Neural cell (in vitro differentiated cells): ENCODE data around the gene ABRACL.

Experiments
- EZH2 ChIP-seq: fragments of 200-600, 300-800 bp; shearing (Covaris generic), sonication (generic); IDR thresholded peaks from 2 replicates; pipeline ENCODE4 v1.6.1; 2014; ENCODE audit warnings: antibody characterized with exemption, low read length, borderline replicate concordance, mild to moderate bottlenecking; ENCODE audit not compliant: insufficient read depth, poor library complexity, severe bottlenecking
- MXI1 ChIP-seq: fragments of 450-650 bp; conservative IDR thresholded peaks from 2 replicates; pipeline ENCODE4 v1.6.1; 2014; ENCODE audit warnings: antibody characterized with exemption, mild to moderate bottlenecking; ENCODE audit not compliant: poor library complexity, severe bottlenecking
- POLR2AphosphoS5 ChIP-seq: IDR thresholded peaks from 2 replicates; pipeline ENCODE4 v1.6.1; 2012
- RAD21 ChIP-seq: fragments of 450-650 bp; conservative IDR thresholded peaks from 2 replicates; pipeline ENCODE4 v1.6.1; 2014; ENCODE audit warnings: antibody characterized with exemption, mild to moderate bottlenecking, moderate library complexity
- SMC3 ChIP-seq: fragments of 450-650 bp; conservative IDR thresholded peaks from 2 replicates; pipeline ENCODE4 v1.6.1; 2014; ENCODE audit warnings: antibody characterized with exemption, mild to moderate bottlenecking, moderate library complexity; ENCODE audit not compliant: poor library complexity
- TF ChIP-seq, protein P1 (sequence below): fragments of 450-650 bp; IDR thresholded peaks from 2 replicates; pipeline ENCODE4 v1.5.1; 2014; ENCODE audit warnings: antibody characterized with exemption, mild to moderate bottlenecking, moderate library complexity; ENCODE audit not compliant: poor library complexity, severe bottlenecking
- TF ChIP-seq, protein P2 (sequence below): IDR thresholded peaks from 2 replicates; pipeline ENCODE4 v1.6.1; 2012; ENCODE audit warnings: borderline replicate concordance

GRCh38 chr6:139051396-139052060 lies 23.0 kb downstream of the ABRACL start:
- TF ChIP-seq, protein P1, sequence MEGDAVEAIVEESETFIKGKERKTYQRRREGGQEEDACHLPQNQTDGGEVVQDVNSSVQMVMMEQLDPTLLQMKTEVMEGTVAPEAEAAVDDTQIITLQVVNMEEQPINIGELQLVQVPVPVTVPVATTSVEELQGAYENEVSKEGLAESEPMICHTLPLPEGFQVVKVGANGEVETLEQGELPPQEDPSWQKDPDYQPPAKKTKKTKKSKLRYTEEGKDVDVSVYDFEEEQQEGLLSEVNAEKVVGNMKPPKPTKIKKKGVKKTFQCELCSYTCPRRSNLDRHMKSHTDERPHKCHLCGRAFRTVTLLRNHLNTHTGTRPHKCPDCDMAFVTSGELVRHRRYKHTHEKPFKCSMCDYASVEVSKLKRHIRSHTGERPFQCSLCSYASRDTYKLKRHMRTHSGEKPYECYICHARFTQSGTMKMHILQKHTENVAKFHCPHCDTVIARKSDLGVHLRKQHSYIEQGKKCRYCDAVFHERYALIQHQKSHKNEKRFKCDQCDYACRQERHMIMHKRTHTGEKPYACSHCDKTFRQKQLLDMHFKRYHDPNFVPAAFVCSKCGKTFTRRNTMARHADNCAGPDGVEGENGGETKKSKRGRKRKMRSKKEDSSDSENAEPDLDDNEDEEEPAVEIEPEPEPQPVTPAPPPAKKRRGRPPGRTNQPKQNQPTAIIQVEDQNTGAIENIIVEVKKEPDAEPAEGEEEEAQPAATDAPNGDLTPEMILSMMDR, result no peak
- TF ChIP-seq MXI1 (no peak), RAD21 (no peak), POLR2AphosphoS5 (no peak), EZH2 (no peak), SMC3 (no peak)
- TF ChIP-seq, protein P2, sequence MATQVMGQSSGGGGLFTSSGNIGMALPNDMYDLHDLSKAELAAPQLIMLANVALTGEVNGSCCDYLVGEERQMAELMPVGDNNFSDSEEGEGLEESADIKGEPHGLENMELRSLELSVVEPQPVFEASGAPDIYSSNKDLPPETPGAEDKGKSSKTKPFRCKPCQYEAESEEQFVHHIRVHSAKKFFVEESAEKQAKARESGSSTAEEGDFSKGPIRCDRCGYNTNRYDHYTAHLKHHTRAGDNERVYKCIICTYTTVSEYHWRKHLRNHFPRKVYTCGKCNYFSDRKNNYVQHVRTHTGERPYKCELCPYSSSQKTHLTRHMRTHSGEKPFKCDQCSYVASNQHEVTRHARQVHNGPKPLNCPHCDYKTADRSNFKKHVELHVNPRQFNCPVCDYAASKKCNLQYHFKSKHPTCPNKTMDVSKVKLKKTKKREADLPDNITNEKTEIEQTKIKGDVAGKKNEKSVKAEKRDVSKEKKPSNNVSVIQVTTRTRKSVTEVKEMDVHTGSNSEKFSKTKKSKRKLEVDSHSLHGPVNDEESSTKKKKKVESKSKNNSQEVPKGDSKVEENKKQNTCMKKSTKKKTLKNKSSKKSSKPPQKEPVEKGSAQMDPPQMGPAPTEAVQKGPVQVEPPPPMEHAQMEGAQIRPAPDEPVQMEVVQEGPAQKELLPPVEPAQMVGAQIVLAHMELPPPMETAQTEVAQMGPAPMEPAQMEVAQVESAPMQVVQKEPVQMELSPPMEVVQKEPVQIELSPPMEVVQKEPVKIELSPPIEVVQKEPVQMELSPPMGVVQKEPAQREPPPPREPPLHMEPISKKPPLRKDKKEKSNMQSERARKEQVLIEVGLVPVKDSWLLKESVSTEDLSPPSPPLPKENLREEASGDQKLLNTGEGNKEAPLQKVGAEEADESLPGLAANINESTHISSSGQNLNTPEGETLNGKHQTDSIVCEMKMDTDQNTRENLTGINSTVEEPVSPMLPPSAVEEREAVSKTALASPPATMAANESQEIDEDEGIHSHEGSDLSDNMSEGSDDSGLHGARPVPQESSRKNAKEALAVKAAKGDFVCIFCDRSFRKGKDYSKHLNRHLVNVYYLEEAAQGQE, result no peak
